Testis (tissue), 3 donors: Measurements from ENCODE around the gene SUGP2. TPM values are rescaled to one million over a fixed set of nuclear protein-coding genes. Genes with fewer than 3 reads are reported as not detected.
"Not testable (repeated sequence)": the region's sequence is repeated elsewhere in the genome, so short reads cannot be mapped to it uniquely, and the experiment has no call there.

Source experiments
- DNase-seq: peaks from one replicate; pipeline ENCODE4 v3.0.0-alpha.2; 2019
- H3K27ac ChIP-seq, 2 donors: fragments of 200-600 bp; sonication (generic); one replicate each; pipeline ENCODE4 v1.5.1; 2019
- H3K27me3 ChIP-seq: fragments of 200-600 bp; sonication (generic); one replicate; pipeline ENCODE4 v1.5.1; 2019
- H3K36me3 ChIP-seq: fragments of 200-600 bp; sonication (generic); one replicate; pipeline ENCODE4 v1.5.1; 2017; ENCODE audit warnings: low read depth; ENCODE audit errors: missing control alignments
- H3K4me1 ChIP-seq: fragments of 200-600 bp; sonication (generic); one replicate; pipeline ENCODE4 v1.5.1; 2019
- H3K4me3 ChIP-seq, 2 donors: fragments of 200-600 bp; sonication (generic); one replicate each; pipeline ENCODE4 v1.5.1; 2017 to 2019
- H3K9me3 ChIP-seq: fragments of 200-600 bp; sonication (generic); one replicate; pipeline ENCODE4 v1.5.1; 2017
- POLR2A ChIP-seq: fragments of 450-650 bp; IDR thresholded peaks from one replicate; pipeline ENCODE4 v1.6.1; 2017; ENCODE audit warnings: antibody characterized with exemption, mild to moderate bottlenecking, moderate library complexity
- WGBS, 2 donors: methylation state at CpG; one replicate each; pipeline ENCODE4 v1.1.5; 2018; 5-methylcytosine and 5-hydroxymethylcytosine counted together
- intact Hi-C: fragments of 100-400 bp; cut with DNase I; formaldehyde crosslinking; loops from one replicate; pipeline ENCODE4 v1.15.1; 2023; ENCODE audit warnings: low total_unique reads
- polyA plus RNA-seq: library from polyadenylated mRNA; stranded (reverse); fragments of 350-450 nt; fragmentation: Illumina TruSeq; extraction: RNeasy Lipid Tissue Mini Kit (QIAGEN cat#74804); gene quantifications from one replicate; pipeline ENCODE4 v1.2.3, GENCODE V29; 2014; ENCODE audit warnings: low read depth, low replicate concordance; ENCODE audit not compliant: insufficient read depth
- total RNA-seq, 2 donors: library from RNA; depleted of rRNA; stranded (reverse); fragments of >200 nt; gene quantifications; one replicate each; pipeline ENCODE4 v1.2.3, GENCODE V29; 2016
- TF ChIP-seq, protein P1 (sequence below), 3 experiments: fragments of 450-650 bp in 2 of 3; fragments of 200-600 bp in 1 of 3; sonication (generic) in 1 of 3; IDR thresholded peaks; one replicate each; pipeline ENCODE4 v1.5.1; 2016 to 2019; ENCODE audit warnings: antibody characterized with exemption in 3 of 3, mild to moderate bottlenecking in 2 of 3, moderate library complexity in 1 of 3

The SUGP2 gene
- total and polyA plus RNA-seq, 3 donors from 2014 or later = 176 to 331 (median 254) TPM

GRCh38 chr19:18960370-18960769 lies 72.9 kb downstream of the SUGP2 start:
- Histone ChIP-seq H3K27ac (no peak overlapping the region), H3K27me3 (no peaks in the 10 kb centered on the region), H3K4me1 (no peaks in the 10 kb centered on the region), H3K9me3 (no peaks in the 10 kb centered on the region), H3K4me3 (no peak overlapping the region), H3K36me3 (no peaks in the 10 kb centered on the region)
- intact Hi-C loops = no loop called here
- TF ChIP-seq, protein P1, sequence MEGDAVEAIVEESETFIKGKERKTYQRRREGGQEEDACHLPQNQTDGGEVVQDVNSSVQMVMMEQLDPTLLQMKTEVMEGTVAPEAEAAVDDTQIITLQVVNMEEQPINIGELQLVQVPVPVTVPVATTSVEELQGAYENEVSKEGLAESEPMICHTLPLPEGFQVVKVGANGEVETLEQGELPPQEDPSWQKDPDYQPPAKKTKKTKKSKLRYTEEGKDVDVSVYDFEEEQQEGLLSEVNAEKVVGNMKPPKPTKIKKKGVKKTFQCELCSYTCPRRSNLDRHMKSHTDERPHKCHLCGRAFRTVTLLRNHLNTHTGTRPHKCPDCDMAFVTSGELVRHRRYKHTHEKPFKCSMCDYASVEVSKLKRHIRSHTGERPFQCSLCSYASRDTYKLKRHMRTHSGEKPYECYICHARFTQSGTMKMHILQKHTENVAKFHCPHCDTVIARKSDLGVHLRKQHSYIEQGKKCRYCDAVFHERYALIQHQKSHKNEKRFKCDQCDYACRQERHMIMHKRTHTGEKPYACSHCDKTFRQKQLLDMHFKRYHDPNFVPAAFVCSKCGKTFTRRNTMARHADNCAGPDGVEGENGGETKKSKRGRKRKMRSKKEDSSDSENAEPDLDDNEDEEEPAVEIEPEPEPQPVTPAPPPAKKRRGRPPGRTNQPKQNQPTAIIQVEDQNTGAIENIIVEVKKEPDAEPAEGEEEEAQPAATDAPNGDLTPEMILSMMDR (IDR thresholded peaks at IDR 0.05) = no peak
- TF ChIP-seq POLR2A = no peak
- 70 to 84% methylated on average over 4 of the region's 4 CpGs for WGBS, 2 donors
- DNase-seq = no peak

DNA sequence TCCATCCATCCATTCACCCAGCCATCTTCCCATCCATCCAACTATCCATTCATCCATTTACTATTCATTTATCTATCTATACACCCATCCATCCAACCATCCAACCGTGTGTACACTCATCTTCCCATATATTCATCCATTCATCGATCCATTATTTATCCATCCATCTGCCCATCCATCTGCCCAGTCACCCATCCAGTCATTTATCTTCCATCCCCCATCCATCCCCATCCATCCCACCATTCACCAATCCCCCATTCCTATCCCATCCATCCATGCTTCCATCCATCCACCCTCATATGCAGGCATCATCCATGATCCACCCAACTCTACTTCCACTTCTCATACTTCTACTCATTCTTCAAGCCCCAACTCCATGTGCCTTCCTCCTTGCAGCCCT lies 78.3 kb downstream of the SUGP2 start:
- Histone ChIP-seq H3K9me3 (no peaks in the 10 kb centered on the region), H3K36me3 (no peaks in the 10 kb centered on the region), H3K27me3 (no peaks in the 10 kb centered on the region), H3K27ac (no peak overlapping the region), H3K4me3 (no peak overlapping the region), H3K4me1 (peaks cover 3% of the 10 kb centered on the region)
- intact Hi-C loops = no loop called here
- TF ChIP-seq, protein P1 (IDR thresholded peaks at IDR 0.05) = no peak
- TF ChIP-seq POLR2A = no peak
- no peak for DNase-seq
- 92 to 93% methylated on average over 2 of the region's 2 CpGs for WGBS, 2 donors

DNA sequence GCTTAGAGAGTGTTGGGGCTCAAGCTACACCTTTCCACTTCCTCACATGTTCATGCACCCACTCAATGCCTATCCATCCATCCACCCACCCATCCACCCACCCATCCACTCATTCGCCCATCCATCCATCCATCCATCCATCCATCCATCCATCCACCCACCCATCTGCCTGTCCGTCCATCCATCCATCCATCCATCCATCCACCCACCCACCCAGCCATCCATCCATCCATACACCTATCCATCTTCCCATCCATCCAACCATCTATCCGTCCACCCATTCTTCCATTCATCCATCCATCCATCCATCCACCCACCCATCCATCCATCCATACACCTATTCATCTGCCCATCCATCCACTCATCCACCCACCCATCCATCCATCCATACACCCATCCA lies 79.2 kb downstream of the SUGP2 start:
- H3K4me3 ChIP-seq = no peak overlapping the region
- DNase-seq = no peak
- WGBS, 2 donors = 90 to 91% methylated on average over 3 of the region's 3 CpGs
- TF ChIP-seq, protein P1 (IDR thresholded peaks at IDR 0.05) = no peak
- TF ChIP-seq POLR2A = no peak
- intact Hi-C loops = no loop called here
- peaks cover 3% of the 10 kb centered on the region for H3K4me1 ChIP-seq
- H3K27me3 ChIP-seq = no peaks in the 10 kb centered on the region
- no peak overlapping the region for H3K27ac ChIP-seq
- H3K36me3 ChIP-seq = no peaks in the 10 kb centered on the region
- H3K9me3 ChIP-seq = no peaks in the 10 kb centered on the region

GRCh38 chr19:18952364-18953003 lies 80.8 kb downstream of the SUGP2 start:
- H3K27ac ChIP-seq, DNase-seq, H3K27me3 ChIP-seq, H3K36me3 ChIP-seq, intact Hi-C loops, H3K4me3 ChIP-seq, H3K9me3 ChIP-seq, H3K4me1 ChIP-seq: not testable (repeated sequence)
- 53 to 64% methylated on average over 17 of the region's 17 CpGs for WGBS, 2 donors

DNA sequence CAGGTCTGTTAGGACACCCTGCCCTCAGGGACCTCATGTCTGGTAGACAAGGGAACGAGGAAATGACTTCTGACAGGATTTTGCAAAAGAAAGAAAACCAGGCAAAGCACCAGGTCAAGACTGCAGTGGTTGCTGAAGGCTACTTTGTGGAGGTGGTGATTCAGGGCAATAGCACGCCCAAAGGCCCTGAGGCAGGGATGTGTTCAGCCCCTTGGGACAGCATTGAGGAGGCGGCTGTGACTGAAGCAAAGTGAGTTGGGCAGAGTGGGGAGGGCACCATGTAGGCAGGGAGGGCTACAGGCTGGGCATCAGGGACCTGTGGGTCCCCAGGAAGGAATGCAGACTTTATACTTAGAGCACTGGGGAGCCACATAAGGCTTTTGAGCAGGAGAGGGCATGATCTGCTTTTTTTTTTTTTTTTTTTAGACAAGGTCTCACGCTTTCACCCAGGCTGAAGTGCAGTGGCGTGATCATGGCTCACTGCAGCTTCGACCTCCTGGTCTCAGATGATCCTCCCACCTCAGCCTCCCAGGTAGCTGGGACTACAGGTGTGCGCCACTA lies 81.5 kb downstream of the SUGP2 start:
- Histone ChIP-seq H3K27ac (no peak overlapping the region), H3K36me3 (no peaks in the 10 kb centered on the region), H3K4me1 (peaks cover 3% of the 10 kb centered on the region), H3K9me3 (no peaks in the 10 kb centered on the region), H3K4me3 (no peak overlapping the region), H3K27me3 (no peaks in the 10 kb centered on the region)
- intact Hi-C loops = no loop called here
- 92 to 95% methylated on average over 4 to 7 of the region's 7 CpGs for WGBS, 2 donors
- DNase-seq = no peak
- TF ChIP-seq, protein P1 (IDR thresholded peaks at IDR 0.05) = no peak
- TF ChIP-seq POLR2A = no peak
